GM18507 (cell line): ENCODE results near the gene B4GALNT1.

Experiments used
- DNase-seq: peaks from one replicate; pipeline ENCODE4 v3.0.0; 2011; ENCODE audit warnings: low read depth; ENCODE audit not compliant: insufficient read length; ENCODE audit errors: extremely low spot score
- FAIRE-seq: peaks from 2 replicates; lab custom pipeline; 2011; peaks lifted over from hg19 to GRCh38; lab: Jason Lieb, UNC

B4GALNT1 gene

DNA sequence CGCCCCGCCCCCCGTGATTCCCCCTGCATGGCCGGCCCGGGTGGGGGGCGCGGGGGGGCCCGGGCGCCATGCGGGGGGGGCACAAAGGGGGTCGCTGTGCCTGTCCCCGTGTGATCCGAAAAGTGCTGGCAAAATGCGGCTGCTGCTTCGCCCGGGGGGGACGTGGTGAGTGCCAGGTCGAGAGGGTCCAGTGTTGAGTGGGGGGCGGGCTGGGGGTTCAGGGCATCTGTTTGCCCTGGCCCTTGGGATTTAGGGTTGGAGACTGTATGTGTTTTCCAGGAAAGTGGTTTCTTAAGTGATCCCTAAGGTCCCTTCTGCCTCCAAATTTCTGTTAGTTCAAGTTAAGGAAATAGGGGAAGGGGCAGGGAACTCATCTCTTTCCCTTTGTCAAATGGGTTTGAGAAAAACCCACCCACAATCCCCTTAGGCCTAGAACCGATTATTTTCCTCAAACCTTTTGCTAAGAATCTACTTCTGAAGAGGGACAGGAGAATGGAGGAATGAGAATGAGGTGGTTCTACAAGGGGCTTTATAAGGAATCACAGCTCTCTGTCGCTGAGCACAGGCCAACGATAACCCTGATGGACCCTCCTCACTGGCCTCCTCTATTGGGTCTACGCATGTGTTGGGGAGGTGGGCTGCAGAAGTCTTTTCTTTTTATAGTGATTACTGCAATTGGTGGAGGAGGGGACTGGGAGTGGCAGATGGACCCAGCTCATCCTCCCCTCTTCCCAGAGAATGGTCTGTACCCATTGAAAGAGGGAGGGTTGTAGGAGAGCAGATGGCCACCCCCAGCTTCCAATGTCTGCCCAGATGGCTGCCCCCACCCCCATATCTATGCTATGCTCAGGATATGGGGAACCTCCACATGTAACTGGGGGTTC is 20.9 kb downstream of the B4GALNT1 start:
- FAIRE-seq (no peak), DNase-seq (no peak)

DNA sequence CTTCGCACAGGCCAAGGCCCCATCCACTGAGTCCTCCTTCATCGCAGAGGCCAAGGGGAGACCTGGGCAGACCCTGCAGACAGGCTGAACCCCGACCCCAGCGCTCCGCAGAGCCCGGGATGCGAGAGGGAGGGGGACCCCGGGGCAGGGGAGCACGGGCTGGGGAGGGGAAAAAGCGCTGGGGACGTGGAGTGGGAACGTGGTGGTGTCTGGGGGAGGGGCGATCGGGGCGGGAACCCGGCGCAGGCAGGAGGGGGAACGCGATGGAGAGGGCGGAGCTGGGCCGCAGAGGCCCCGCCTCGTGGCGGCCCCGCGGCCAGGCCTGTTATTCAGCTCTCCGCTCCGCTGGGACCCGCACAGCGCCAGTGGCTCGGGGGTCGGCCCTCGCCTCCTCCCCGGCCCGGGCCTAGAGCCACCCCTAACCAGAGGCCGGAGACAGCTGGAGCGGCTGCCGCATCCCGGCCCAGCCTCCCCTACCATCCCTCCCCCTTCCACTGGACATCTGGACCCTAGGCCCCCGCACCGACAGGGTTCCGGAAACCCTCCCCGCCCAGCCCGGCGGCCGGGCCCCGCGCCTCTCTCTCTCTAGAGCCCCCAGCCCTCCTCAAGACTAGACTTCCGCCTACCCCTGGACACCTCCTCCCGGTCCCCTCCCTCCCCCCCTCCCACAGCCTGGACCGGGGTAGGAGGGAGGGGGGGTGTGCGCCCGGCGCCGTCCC is 21.7 kb downstream of the B4GALNT1 start, which contains the start of gene ARHGEF25:
Gene ARHGEF25 (plus strand): TSS at position 328 of the 719 bp plus-strand sequence. CDS start 460 bp downstream, outside the sequence.
- FAIRE-seq = no peak
- no peak for DNase-seq

DNA sequence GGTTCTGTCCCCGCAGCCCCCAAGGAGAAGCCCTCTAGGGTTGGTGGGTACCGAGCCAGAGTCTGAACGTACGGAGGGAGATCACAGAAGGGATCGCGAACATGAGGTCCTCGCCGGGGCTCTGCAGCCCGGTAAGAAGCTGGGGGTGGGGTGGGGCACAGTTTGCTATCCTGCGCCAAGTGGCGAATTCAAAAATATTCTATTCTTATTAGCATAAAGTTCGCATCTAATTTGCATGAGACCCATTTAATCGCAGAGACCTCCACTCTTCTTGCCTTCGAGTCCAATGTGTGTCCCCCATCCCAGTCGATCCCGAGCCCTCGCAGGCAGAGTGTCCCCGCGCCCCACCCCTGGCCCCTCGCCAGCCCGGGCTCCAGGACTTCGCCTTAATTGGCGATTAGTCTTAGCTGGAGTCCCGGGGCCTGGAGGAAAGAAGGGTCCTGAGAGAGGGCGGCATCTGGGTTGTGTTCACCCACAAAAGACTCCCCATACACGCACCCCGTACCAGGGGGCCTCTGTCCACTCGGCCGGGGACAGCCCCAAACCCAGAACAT is 22.4 kb downstream of the B4GALNT1 start:
- FAIRE-seq (no peak), DNase-seq (no peak)

DNA sequence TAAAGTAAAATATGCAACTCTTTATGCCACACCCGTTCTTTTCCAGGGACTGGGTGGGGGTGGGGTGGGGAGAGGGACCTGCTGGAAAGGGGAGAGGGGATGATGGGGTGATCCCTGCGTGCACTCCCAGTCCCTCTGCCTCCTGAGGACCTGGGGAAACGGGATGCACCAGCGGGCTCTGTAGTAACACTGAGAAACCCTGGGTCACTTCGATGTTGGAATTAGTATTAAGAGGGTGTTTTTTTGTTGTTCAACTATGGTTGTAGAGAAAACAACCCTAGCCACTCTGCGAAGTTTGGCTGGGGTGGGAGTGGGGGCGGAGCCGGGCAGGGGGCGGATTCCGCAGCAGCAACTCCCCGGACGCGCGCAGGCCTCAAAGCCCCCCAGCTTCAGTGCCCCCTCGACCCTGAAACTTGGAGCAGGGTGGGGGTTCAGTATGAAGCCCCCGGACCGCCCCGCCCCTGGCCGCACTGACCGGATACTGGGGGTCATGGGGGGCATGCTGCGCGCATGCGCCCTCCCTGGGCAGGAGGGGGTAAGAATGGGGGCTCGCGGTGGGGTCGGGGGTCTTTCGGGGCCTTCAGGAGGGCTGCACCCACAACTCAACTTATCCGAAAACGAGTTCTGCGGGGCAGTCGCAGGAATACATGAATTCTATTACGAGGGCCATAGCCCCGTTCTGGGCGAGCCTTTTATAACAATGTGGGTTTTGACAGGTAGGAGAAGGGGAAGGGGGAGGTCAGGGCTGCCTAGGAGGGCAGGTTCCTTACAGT is 23.0 kb downstream of the B4GALNT1 start:
- DNase-seq = no peak

DNA sequence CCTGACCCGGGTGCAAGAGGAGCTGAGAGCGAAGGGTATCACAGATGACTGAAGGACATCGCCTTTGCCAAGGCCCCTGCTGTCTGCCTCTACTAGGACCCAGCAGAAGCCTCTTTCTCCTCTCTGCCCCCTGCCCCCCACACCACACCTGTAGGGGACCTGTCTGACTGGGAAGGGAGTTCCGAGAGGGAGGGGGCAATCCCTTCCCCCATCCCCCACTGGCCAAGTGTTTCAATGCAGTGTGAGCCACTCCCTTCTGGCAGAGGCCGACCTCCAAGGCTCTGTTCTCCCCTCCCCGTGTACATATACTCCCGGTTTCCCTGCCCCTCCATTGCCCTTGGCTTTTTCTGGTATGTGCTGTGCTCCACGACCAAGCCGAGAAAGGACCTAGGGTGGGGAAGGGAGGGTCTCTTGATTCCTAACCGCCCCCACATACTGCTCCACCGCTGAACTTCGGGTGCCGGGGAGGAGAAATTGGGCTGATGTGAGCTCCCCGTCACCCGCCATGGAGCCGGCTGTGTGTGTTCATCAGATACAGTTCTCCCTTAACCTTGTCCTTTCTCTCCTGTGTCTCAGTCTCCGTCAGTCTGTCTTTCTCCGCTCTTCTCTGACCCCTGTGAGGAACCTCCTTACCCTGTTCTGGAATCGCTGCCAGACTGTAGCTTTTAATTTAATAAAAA is 23.8 kb downstream of the B4GALNT1 start:
- no peak for DNase-seq

More for the DNA sequence above, 23.0 kb downstream of the B4GALNT1 start:
- no peak for FAIRE-seq

DNA sequence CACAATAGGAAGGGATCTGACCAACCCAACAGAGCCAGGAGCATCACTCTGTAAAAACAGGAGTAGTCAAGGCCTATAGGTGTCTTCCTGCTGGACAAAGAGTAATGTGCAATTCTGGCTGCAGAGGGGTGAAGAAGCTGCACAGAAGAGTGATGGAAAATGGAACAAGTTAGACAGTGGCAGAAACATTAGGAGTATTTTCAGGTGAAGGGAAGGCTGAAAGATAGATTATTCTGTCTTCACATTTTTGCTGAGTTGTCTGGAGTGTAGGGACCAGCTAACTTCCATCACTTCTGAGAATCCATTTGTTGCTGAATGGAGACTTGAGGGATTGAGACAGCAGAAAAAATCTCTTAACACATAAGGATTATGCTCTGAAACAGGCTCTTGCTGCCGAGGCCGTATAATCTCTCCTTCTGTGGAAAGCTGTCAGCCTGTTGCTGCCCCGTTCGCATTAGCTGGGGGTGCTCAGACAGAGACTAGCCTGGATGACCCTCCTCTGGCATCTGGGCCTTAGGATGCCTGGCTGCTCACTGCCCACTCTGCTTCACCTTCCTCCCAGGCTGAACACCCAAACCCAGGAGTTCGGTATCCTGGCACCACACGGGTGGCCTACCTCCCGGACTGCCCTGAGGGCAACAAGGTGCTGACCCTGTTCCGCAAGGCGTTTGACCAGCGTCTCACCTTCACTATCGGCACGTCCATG is 24.9 kb downstream of the B4GALNT1 start:
- no peak for FAIRE-seq

More for the DNA sequence above, 23.8 kb downstream of the B4GALNT1 start:
- FAIRE-seq = no peak

DNA sequence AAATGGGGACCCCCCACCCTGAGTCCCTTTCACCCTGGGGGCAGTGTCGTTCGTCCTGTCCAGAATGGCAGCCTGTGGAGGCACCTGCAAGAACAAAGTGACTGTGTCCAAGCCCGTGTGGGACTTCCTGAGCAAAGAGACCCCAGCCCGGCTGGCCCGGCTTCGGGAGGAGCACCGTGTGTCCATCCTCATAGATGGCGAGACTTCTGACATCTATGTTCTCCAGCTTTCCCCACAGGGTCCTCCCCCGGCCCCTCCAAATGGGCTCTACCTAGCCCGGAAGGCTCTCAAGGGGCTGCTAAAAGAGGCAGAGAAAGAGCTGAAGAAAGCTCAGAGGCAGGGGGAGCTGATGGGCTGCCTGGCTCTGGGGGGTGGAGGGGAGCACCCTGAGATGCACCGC is 26.2 kb downstream of the B4GALNT1 start:
- FAIRE-seq = no peak
- DNase-seq = no peak

More for the DNA sequence above, 24.9 kb downstream of the B4GALNT1 start:
- DNase-seq = no peak

DNA sequence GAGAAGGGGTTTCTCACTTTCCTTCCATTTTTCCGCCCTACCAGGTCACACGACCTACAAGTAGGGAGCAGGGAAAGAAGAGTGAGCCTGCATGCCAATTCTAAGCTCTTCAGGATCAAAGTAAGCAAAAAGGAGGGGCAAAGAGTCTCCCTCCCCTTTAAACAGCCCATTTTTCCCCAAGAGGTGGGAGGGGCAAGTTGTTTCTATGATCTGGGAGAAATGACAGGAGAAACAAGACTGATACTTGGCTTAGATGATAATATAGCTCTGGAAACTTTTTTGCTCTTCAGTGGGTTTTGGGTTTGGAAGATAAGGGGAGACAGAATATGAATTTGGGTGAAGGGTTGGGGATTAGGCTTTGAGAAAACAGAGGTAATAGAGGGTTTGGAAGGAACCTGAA is 26.6 kb downstream of the B4GALNT1 start:
- FAIRE-seq (no peak), DNase-seq (no peak)

DNA sequence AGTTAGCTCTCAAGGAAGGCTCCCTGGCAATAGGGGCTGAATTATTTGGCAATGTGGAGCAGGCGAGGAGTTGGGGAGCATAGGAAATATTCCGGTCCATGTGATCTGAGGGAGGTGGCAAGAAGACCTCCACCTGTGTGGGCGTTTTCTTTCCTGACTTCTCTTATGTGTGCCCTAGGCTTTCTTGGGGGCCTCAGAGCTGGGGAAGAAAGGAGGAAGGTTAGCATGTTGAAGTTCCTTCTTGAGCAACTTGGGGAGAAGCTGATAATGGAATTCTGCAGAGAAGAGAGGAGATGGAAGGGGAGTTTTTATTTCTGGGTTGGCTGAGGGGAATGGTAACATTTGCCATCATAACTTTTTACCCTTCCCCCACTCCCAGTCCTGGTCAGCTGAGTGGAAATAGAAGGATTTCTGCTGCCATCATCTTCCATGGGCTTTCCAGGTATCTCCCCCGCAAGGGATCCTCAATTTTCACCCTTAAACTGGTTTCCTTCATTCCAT is 27.1 kb downstream of the B4GALNT1 start:
- FAIRE-seq (no peak), DNase-seq (no peak)

DNA sequence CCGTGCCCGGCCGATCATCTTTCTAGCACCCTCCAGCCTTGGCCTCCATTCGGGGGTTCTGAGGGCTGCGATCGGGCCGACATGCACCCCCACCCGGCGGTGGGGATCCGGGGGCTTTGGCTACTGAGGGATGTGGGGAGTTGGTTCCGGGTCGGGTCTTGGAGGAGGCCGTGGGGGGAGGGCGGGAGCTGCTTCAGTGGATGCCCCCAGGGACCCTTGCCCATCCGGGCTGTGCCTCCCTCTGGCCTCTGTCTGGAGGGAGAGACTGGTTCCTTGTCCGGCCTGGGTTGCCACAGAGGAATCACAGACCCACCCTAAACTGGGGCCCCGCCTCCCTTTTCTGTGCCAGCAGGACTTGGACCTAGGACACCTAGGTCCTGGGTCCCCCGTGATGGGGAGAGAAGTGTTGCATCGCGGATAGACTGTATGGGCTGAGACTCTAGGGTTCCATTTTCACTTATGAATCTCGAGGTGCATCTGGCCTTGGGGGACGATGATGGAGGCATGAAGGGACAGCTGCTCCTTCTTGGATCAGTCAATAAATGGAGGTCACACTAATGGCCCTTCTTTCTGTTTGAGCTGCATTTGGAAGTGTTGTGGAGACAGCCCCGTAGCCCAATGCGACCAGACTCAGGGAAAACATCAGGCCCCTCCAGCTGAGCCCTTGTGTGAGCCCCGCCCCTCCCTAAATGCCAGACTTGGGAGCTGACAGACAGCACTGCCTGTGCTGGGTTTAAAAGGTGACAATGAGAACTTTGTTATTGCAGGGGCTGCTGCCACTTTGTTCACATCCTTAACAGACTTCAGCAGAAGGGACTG is 27.8 kb downstream of the B4GALNT1 start:
- DNase-seq (no peak), FAIRE-seq (peak; percentile 41)

DNA sequence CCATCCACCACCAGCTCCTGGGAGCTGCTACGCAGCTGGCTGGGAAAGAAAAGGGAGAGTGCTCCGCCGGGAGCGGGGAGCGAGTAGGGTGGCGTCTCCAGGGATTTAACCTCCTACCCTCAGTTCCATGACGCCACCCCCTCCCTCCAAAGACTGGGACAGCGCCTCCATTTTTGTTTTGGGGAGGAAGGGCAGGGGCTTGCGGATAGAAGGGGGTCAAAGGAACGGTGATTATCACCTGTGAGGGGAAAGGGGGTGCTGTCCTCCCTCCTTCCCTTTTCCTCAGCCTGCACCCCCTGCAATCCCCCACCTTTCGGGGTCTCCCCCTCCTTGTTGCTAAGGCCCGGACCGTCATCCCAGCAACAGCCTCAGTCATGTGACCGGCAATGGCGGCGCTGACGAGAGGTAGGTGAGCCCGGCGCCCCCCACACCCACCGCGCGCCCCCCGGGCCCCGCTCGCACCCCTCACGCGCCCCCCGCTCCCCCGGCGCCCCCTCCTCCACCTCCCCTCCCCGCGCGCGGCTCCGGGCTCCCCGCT is 28.5 kb downstream of the B4GALNT1 start, which contains the start of gene DTX3:
Gene DTX3 (plus strand): TSS at position 371 of the 538 bp plus-strand sequence. CDS start 1,694 bp downstream, outside the sequence.
- no peak for DNase-seq
- no peak for FAIRE-seq

DNA sequence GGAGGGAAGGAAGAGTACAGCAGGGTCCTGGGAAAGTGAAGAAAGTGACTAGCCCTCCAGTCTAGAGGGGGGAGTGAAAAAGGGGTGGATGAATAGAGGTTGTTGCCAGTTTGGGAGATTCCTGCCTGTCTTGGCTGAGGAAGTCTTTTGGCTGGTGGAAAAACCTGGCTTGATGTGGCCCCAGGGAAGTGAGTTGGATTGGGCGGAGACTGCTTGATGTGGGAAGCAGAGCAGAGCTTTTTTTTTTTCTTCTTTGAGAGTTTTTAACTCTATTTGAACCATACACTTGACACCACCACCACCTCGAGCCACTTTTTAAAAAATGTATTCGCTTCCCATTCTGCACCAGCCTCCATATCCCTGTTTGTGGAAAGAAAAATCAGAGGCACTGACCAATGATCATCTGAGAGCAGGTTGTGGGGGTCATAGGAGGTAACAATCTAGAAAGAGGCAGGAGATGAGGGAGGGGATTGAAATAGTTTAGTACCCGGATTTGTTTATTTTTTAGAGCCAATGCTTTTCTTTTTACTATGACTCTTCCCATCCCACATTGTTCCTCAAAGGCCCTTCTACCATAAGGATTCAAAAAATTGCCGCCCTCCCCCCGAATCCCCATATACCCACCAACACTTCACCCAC is 29.1 kb downstream of the B4GALNT1 start:
- FAIRE-seq = peak; percentile 49
- no peak for DNase-seq

DNA sequence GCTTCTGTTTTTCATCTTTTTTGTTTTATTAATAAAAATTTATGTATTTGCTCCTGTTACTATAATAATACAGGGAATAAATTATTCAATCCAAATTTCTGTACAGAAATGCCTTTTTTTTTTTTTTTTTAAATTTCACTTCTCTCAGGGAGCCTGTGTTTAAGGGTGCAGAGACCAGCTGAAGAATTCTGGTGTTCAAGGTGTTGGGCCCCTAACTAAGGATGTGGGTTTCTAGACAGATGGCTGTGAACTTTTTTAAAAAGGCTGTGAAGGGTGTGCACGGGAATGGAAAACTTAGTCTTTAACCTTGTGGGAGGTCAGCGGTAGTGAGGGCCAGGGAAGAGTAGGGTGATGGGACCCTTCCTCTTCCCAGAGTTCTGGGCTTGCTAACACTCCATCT is 29.7 kb downstream of the B4GALNT1 start:
- DNase-seq = no peak
- no peak for FAIRE-seq

DNA sequence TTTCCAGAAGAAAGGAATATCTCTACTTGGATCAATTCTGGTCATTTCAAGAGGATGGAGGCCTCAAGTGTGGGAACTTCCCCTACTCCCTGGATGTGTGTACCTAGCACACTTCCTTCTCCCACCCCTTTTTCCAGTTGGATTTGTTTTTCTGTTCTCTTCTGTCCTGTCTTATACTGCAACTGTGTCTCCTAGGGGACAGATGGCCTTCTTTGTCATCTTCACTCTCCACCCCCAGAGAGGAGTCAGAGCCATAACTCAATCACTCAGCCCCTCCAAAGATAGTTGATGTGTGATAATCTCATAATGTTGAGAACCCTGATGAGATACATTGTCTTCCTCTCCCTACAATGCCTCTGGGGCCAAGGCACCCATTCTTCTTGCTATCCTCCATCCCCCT is 30.5 kb downstream of the B4GALNT1 start:
- FAIRE-seq = no peak

DNA sequence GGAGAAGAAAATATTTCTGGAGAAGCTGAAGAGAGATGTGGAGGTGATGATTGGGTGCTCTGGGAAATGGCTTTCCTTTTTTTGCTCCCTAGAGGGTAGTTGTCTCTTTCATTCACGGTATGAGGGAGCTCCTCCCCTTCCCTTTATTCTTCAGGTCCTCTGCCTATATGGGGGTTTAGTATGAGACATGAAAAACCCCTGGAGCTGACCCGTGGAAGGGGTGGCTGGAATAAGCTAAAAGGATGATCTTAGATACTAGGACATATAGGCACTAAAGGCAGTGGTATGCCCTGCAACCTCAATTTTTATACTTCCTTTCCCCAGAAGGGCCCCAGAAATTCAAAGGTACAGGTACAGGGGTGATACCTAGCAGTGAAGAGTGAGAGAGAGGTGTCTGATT is 32.6 kb downstream of the B4GALNT1 start:
- DNase-seq = no peak
- FAIRE-seq = no peak

More for the DNA sequence above, 30.5 kb downstream of the B4GALNT1 start:
- DNase-seq = no peak

DNA sequence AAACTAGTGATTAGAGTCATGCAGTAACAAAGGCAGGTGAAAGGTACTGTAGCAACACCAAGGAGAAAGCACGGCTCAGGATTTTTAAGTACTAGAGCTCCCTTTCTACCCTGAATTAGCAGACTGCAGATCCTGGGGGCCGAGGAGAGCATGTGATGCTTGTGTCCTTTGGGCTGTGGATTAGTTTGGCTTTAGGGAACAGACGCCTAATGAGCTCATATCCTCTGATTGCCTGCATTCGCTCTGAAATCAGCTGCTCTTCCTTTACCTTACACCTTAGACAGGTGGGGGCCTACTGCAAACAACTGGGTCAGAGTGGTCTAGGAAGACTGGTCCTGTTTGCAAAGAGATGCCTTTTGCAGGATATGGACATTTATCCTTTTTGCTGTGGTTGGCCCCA is 39.8 kb downstream of the B4GALNT1 start:
- DNase-seq = no peak
- FAIRE-seq = no peak
